HepG2 (cell line): ENCODE measurements around the gene RHEBL1. TPM values are rescaled to one million over a fixed set of nuclear protein-coding genes. Genes with fewer than 3 reads are reported as not detected.

Experiments used
- CC2D1A ChIP-seq: sonication (generic); formaldehyde crosslinking; IDR thresholded peaks from 2 replicates; pipeline ENCODE4 v1.8.1; 2023; ENCODE audit warnings: mild to moderate bottlenecking, missing genetic modification reagents
- CHD4 ChIP-seq: fragments of 200-600 bp; sonication (generic); IDR thresholded peaks from 2 replicates; pipeline ENCODE4 v1.7.0; 2017; ENCODE audit warnings: mild to moderate bottlenecking, low read length, borderline replicate concordance
- FIP1L1 ChIP-seq: fragments of 200-400 bp; formaldehyde crosslinking; IDR thresholded peaks from 2 replicates; pipeline ENCODE4 v1.6.1; 2018; ENCODE audit warnings: low read depth, mild to moderate bottlenecking, low read length, moderate library complexity, borderline replicate concordance; ENCODE audit not compliant: insufficient read depth
- FOSL2 ChIP-seq: sonication (generic); formaldehyde crosslinking; IDR thresholded peaks from 2 replicates; pipeline ENCODE4 v1.4.0; 2020; ENCODE audit warnings: missing genetic modification reagents
- MEF2D ChIP-seq: sonication (generic); formaldehyde crosslinking; IDR thresholded peaks from 2 replicates; pipeline ENCODE4 v1.5.1; 2020; ENCODE audit warnings: mild to moderate bottlenecking, missing genetic modification reagents
- MXD4 ChIP-seq: IDR thresholded peaks from 2 replicates; pipeline ENCODE4 v1.6.1; 2016; ENCODE audit warnings: mild to moderate bottlenecking, missing biosample characterization, missing genetic modification reagents
- RARA ChIP-seq: IDR thresholded peaks from 2 replicates; pipeline ENCODE4 v1.6.1; 2016; ENCODE audit warnings: missing genetic modification reagents, missing compliant biosample characterization
- STAT5B ChIP-seq: sonication (generic); formaldehyde crosslinking; IDR thresholded peaks from 2 replicates; pipeline ENCODE4 v1.4.0; 2020; ENCODE audit warnings: missing genetic modification reagents
- SYNCRIP ChIP-seq: fragments of 200-400 bp; formaldehyde crosslinking; IDR thresholded peaks from 2 replicates; pipeline ENCODE4 v1.6.1; 2018; ENCODE audit warnings: mild to moderate bottlenecking, low read depth, low read length; ENCODE audit not compliant: insufficient read depth
- ZEB1 ChIP-seq: IDR thresholded peaks from 2 replicates; pipeline ENCODE4 v1.6.1; 2012; ENCODE audit warnings: mild to moderate bottlenecking, low read depth, inconsistent platforms; ENCODE audit not compliant: insufficient replicate concordance
- ZMYM2 ChIP-seq: sonication (generic); formaldehyde crosslinking; IDR thresholded peaks from 2 replicates; pipeline ENCODE4 v1.8.0; 2022; ENCODE audit warnings: mild to moderate bottlenecking, missing genetic modification reagents
- ZNF205 ChIP-seq: IDR thresholded peaks from 2 replicates; pipeline ENCODE4 v1.6.1; 2018; ENCODE audit warnings: missing biosample characterization, missing genetic modification reagents
- ZNF232 ChIP-seq: sonication (generic); formaldehyde crosslinking; IDR thresholded peaks from 2 replicates; pipeline ENCODE4 v1.4.0; 2020; ENCODE audit warnings: missing genetic modification reagents, borderline replicate concordance
- ZNF550 ChIP-seq: sonication (generic); formaldehyde crosslinking; IDR thresholded peaks from 2 replicates; pipeline ENCODE4 v1.4.0; 2020; ENCODE audit warnings: mild to moderate bottlenecking, missing genetic modification reagents, borderline replicate concordance
- ZNF557 ChIP-seq: sonication (generic); formaldehyde crosslinking; IDR thresholded peaks from 2 replicates; pipeline ENCODE4 v1.4.0; 2020; ENCODE audit warnings: missing genetic modification reagents
- ZNF780A ChIP-seq: sonication (generic); formaldehyde crosslinking; IDR thresholded peaks from 2 replicates; pipeline ENCODE4 v1.8.0; 2022; ENCODE audit warnings: mild to moderate bottlenecking, missing genetic modification reagents, moderate library complexity
- polyA plus RNA-seq, 8 experiments: library from polyadenylated mRNA; depleted of rRNA in 3 of 8; stranded (reverse) in 7 of 8; unstranded in 1 of 8; fragments of >200 nt; fragmentation: Illumina TruSeq in 4 of 8; extraction: Trizol in 4 of 8; gene quantifications; 2 replicates each; pipeline versions ENCODE4 v1.2.1 to v1.2.3, GENCODE V29; 2011 to 2016; ENCODE audit warnings: low read depth in 4 of 8, missing spikeins in 1 of 8, mixed read lengths in 1 of 8; ENCODE audit not compliant: insufficient read depth in 1 of 8
- total RNA-seq, 5 experiments: library from RNA; depleted of rRNA; stranded (reverse); fragments of >200 nt; fragmentation: Illumina TruSeq; extraction: Trizol; gene quantifications; 2 replicates each; pipeline ENCODE4 v1.2.3, GENCODE V29; 2016; ENCODE audit warnings: low read depth in 1 of 5
- TF ChIP-seq, protein P1 (sequence below): sonication (generic); formaldehyde crosslinking; IDR thresholded peaks from 2 replicates; pipeline ENCODE4 v1.8.1; 2022; ENCODE audit warnings: mild to moderate bottlenecking, missing genetic modification reagents
- TF ChIP-seq, protein P2 (sequence below): sonication (generic); formaldehyde crosslinking; IDR thresholded peaks from 2 replicates; pipeline ENCODE4 v1.8.1; 2023; ENCODE audit warnings: mild to moderate bottlenecking, missing genetic modification reagents, borderline replicate concordance
- TF ChIP-seq, protein P3 (sequence below): sonication (generic); formaldehyde crosslinking; IDR thresholded peaks from 2 replicates; pipeline ENCODE4 v1.4.0; 2020; ENCODE audit warnings: missing genetic modification reagents
- TF ChIP-seq, protein P4 (sequence below): sonication (generic); formaldehyde crosslinking; IDR thresholded peaks from 2 replicates; pipeline ENCODE4 v1.4.0; 2020; ENCODE audit warnings: missing genetic modification reagents
- TF ChIP-seq, protein P5 (sequence below): sonication (generic); formaldehyde crosslinking; IDR thresholded peaks from 2 replicates; pipeline ENCODE4 v1.4.0; 2020; ENCODE audit warnings: missing genetic modification reagents
- TF ChIP-seq, protein P6 (sequence below): sonication (generic); formaldehyde crosslinking; IDR thresholded peaks from 2 replicates; pipeline ENCODE4 v1.5.0; 2020; ENCODE audit warnings: mild to moderate bottlenecking, missing genetic modification reagents

The RHEBL1 gene
- total and polyA plus RNA-seq, 2 of the 13 experiments (the other 11 are each of a cell fraction or from before 2014, with no cell fraction given), result 1.4 to 2.5 TPM

DNA sequence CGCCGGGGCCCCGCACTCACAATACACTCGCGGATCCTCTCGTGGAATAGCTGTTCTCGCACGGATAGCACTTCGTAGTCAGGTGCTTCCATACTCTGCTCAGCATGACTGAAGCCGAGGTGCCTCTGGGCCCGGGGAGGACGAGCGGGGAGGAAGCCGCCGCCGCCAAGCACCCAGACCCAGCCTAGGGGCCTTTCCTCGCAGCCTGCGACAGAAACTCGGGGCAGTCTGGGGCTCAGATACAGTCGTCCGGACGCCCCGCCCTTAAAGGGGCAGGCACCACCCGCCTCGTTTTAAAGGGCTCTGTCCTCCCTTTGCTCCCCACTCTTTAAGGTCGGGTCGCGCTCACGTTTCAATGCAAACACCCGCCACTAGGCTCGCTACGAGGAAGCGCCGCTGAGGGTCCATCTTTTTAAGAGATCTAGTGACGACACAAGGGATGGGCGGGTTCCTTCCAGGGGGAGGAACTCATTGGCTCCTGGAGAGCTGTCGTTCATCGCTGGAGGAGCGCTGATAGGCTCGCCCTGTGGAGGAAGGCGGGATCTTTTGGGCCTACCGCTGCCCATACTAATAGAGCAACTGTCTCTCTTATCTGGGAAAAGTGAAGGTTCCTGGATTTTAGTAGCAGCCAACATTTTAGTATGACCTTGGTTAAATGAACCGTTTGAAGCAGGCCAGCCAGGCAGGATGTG, 40.8 kb upstream of the RHEBL1 start, which contains the start of gene LMBR1L (continued):
- TF ChIP-seq, protein P1, sequence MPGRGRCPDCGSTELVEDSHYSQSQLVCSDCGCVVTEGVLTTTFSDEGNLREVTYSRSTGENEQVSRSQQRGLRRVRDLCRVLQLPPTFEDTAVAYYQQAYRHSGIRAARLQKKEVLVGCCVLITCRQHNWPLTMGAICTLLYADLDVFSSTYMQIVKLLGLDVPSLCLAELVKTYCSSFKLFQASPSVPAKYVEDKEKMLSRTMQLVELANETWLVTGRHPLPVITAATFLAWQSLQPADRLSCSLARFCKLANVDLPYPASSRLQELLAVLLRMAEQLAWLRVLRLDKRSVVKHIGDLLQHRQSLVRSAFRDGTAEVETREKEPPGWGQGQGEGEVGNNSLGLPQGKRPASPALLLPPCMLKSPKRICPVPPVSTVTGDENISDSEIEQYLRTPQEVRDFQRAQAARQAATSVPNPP (CRISPR knock-in tag), result no peak
- TF ChIP-seq, protein P2, sequence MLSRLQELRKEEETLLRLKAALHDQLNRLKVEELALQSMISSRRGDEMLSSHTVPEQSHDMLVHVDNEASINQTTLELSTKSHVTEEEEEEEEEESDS (CRISPR knock-in tag), result no peak
- TF ChIP-seq FOSL2 (no peak), ZNF550 (no peak), FIP1L1 (no peak), ZNF232 (peak; percentile 92; the same call in 1 of the 2 replicates), ZNF557 (CRISPR knock-in tag) (no peak), ZEB1 (no peak), ZNF205 (no peak), MEF2D (CRISPR knock-in tag) (no peak; the same call in 1 of the 2 replicates), RARA (CRISPR knock-in tag) (no peak), ZNF780A (CRISPR knock-in tag) (no peak), MXD4 (no peak), SYNCRIP (no peak), CC2D1A (no peak), ZMYM2 (CRISPR knock-in tag) (no peak), CHD4 (no peak), STAT5B (CRISPR knock-in tag) (no peak)
- TF ChIP-seq, protein P3, sequence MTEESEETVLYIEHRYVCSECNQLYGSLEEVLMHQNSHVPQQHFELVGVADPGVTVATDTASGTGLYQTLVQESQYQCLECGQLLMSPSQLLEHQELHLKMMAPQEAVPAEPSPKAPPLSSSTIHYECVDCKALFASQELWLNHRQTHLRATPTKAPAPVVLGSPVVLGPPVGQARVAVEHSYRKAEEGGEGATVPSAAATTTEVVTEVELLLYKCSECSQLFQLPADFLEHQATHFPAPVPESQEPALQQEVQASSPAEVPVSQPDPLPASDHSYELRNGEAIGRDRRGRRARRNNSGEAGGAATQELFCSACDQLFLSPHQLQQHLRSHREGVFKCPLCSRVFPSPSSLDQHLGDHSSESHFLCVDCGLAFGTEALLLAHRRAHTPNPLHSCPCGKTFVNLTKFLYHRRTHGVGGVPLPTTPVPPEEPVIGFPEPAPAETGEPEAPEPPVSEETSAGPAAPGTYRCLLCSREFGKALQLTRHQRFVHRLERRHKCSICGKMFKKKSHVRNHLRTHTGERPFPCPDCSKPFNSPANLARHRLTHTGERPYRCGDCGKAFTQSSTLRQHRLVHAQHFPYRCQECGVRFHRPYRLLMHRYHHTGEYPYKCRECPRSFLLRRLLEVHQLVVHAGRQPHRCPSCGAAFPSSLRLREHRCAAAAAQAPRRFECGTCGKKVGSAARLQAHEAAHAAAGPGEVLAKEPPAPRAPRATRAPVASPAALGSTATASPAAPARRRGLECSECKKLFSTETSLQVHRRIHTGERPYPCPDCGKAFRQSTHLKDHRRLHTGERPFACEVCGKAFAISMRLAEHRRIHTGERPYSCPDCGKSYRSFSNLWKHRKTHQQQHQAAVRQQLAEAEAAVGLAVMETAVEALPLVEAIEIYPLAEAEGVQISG (CRISPR knock-in tag), result peak; percentile 66; the same call in 1 of the 2 replicates
- TF ChIP-seq, protein P4, sequence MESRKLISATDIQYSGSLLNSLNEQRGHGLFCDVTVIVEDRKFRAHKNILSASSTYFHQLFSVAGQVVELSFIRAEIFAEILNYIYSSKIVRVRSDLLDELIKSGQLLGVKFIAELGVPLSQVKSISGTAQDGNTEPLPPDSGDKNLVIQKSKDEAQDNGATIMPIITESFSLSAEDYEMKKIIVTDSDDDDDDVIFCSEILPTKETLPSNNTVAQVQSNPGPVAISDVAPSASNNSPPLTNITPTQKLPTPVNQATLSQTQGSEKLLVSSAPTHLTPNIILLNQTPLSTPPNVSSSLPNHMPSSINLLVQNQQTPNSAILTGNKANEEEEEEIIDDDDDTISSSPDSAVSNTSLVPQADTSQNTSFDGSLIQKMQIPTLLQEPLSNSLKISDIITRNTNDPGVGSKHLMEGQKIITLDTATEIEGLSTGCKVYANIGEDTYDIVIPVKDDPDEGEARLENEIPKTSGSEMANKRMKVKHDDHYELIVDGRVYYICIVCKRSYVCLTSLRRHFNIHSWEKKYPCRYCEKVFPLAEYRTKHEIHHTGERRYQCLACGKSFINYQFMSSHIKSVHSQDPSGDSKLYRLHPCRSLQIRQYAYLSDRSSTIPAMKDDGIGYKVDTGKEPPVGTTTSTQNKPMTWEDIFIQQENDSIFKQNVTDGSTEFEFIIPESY, result no peak
- TF ChIP-seq, protein P5, sequence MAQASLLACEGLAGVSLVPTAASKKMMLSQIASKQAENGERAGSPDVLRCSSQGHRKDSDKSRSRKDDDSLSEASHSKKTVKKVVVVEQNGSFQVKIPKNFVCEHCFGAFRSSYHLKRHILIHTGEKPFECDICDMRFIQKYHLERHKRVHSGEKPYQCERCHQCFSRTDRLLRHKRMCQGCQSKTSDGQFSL (CRISPR knock-in tag), result no peak
- TF ChIP-seq, protein P6, sequence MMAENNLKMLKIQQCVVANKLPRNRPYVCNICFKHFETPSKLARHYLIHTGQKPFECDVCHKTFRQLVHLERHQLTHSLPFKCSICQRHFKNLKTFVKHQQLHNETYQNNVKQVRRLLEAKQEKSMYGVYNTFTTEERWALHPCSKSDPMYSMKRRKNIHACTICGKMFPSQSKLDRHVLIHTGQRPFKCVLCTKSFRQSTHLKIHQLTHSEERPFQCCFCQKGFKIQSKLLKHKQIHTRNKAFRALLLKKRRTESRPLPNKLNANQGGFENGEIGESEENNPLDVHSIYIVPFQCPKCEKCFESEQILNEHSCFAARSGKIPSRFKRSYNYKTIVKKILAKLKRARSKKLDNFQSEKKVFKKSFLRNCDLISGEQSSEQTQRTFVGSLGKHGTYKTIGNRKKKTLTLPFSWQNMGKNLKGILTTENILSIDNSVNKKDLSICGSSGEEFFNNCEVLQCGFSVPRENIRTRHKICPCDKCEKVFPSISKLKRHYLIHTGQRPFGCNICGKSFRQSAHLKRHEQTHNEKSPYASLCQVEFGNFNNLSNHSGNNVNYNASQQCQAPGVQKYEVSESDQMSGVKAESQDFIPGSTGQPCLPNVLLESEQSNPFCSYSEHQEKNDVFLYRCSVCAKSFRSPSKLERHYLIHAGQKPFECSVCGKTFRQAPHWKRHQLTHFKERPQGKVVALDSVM, result 0 out of 2 replicates have a peak, but pooled peaks have one; percentile 49
